Suprapubic skin (tissue), 4 donors: ENCODE measurements around the gene GNB1L. TPM values are rescaled to one million over a fixed set of nuclear protein-coding genes. Genes with fewer than 3 reads are reported as not detected.

ENCODE experiments used
- DNase-seq, 2 donors: peaks; one replicate each; pipeline ENCODE4 v3.0.0-alpha.2; 2019; ENCODE audit warnings: low spot score in 2 of 2
- H3K27ac ChIP-seq: fragments of 200-600 bp; sonication (generic); one replicate; pipeline ENCODE4 v1.5.1; 2019
- H3K27me3 ChIP-seq: fragments of 200-600 bp; sonication (generic); one replicate; pipeline ENCODE4 v1.5.1; 2019
- H3K36me3 ChIP-seq: fragments of 200-600 bp; sonication (generic); one replicate; pipeline ENCODE4 v1.5.1; 2019
- H3K4me1 ChIP-seq: fragments of 200-600 bp; sonication (generic); one replicate; pipeline ENCODE4 v1.5.1; 2019
- H3K4me3 ChIP-seq: fragments of 200-600 bp; sonication (generic); one replicate; pipeline ENCODE4 v1.5.1; 2019; ENCODE audit warnings: mild to moderate bottlenecking
- H3K9me3 ChIP-seq: fragments of 200-600 bp; sonication (generic); one replicate; pipeline ENCODE4 v1.5.1; 2019
- EP300 ChIP-seq: sonication (generic); formaldehyde crosslinking; IDR thresholded peaks from one replicate; pipeline ENCODE4 v1.6.1; 2017; ENCODE audit warnings: antibody characterized with exemption
- POLR2A ChIP-seq, 2 donors: fragments of 450-650 bp; IDR thresholded peaks; one replicate each; pipeline ENCODE4 v1.6.1; 2017; ENCODE audit warnings: antibody characterized with exemption in 2 of 2, mild to moderate bottlenecking in 2 of 2, moderate library complexity in 2 of 2
- POLR2AphosphoS5 ChIP-seq, 3 donors: sonication (generic); formaldehyde crosslinking; IDR thresholded peaks; one replicate each; pipeline ENCODE4 v1.6.1; 2017; ENCODE audit warnings: antibody characterized with exemption in 3 of 3
- WGBS: methylation state at CpG from one replicate; pipeline ENCODE4 v1.1.5; 2018; 5-methylcytosine and 5-hydroxymethylcytosine counted together
- total RNA-seq, 4 donors: library from RNA; depleted of rRNA; stranded (reverse); fragments of >200 nt; gene quantifications; one replicate each; pipeline ENCODE4 v1.1.0, GENCODE V29; 2016
- TF ChIP-seq, protein P1 (sequence below), 2 donors: fragments of 200-600 bp in 1 of 2; fragments of 450-650 bp in 1 of 2; sonication (generic) in 1 of 2; IDR thresholded peaks; one replicate each; pipeline ENCODE4 v1.5.1; 2016 to 2019; ENCODE audit warnings: antibody characterized with exemption in 2 of 2, mild to moderate bottlenecking in 1 of 2, moderate library complexity in 1 of 2

GNB1L gene
- total RNA-seq, 4 donors from 2014 or later: 6.3 to 14.6 (median 10.9) TPM

DNA sequence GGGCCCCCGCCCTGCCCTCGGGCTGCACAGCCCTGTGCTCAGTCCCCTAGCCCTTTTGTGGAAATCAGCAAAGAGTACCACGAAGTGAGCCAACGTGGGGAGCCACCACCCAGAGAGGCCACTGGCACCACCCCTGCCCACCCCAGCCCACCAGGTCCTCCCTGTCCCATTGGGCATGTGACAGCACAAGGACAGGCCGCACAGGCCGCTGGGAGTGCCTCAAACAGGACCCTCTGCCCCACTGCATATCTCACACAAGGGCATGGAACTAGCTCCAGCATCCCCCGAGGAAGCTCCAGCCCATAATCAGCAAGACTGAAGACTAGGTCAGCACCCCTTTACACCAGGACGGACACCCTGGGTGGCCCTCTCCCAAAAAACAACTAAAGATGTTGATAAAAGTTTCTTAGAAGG lies 29.7 kb downstream of the GNB1L start:
- DNase-seq: no peak
- H3K36me3 ChIP-seq: no peaks in the 10 kb centered on the region
- peaks cover 33% of the 10 kb centered on the region for H3K4me1 ChIP-seq
- no peaks in the 10 kb centered on the region for H3K27me3 ChIP-seq
- TF ChIP-seq POLR2A (IDR thresholded peaks at IDR 0.05): no peak
- TF ChIP-seq POLR2AphosphoS5 (IDR thresholded peaks at IDR 0.05): no peak
- TF ChIP-seq, protein P1, sequence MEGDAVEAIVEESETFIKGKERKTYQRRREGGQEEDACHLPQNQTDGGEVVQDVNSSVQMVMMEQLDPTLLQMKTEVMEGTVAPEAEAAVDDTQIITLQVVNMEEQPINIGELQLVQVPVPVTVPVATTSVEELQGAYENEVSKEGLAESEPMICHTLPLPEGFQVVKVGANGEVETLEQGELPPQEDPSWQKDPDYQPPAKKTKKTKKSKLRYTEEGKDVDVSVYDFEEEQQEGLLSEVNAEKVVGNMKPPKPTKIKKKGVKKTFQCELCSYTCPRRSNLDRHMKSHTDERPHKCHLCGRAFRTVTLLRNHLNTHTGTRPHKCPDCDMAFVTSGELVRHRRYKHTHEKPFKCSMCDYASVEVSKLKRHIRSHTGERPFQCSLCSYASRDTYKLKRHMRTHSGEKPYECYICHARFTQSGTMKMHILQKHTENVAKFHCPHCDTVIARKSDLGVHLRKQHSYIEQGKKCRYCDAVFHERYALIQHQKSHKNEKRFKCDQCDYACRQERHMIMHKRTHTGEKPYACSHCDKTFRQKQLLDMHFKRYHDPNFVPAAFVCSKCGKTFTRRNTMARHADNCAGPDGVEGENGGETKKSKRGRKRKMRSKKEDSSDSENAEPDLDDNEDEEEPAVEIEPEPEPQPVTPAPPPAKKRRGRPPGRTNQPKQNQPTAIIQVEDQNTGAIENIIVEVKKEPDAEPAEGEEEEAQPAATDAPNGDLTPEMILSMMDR (IDR thresholded peaks at IDR 0.05): no peak
- TF ChIP-seq EP300: no peak
- 72% methylated on average over 5 of the region's 8 CpGs for WGBS
- no peaks in the 10 kb centered on the region for H3K9me3 ChIP-seq
- no peak overlapping the region for H3K27ac ChIP-seq
- no peak overlapping the region for H3K4me3 ChIP-seq

DNA sequence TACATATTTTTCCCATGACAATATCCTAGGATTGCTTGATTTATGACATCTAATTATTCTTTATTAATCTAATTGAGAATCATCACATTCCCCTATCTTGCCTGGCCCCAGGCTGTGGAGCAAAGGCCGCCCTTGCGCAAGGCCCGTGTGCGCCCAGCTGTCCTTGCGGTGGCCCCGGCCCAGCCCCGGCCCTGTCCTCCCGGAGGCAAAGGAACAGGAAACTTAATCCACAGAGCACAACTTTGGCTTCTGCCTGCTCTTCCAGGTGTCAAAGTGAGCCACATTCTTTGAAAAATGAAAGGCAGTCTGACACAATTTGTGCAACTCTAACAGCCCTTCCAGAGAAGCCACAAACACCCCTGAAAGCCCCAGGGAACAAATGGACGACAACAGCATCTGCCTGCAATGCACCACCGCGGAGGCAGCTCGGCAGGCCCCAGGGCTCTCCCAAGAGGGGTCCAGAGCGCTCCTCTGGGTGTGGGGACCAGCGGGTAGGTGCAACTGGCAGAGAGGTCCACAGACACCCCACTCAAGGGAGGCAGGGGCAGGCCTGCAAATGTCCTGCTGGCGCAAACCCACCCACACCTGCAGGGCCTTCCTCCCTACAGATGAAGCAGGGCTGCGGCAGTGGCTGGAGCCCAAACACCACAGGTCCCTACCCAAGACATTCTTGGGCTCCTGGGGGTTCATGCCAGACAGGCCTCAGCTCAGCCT lies 30.3 kb downstream of the GNB1L start:
- peak overlapping the region; percentile 7 for H3K27ac ChIP-seq
- no peak overlapping the region for H3K4me3 ChIP-seq
- no peaks in the 10 kb centered on the region for H3K27me3 ChIP-seq
- no peaks in the 10 kb centered on the region for H3K36me3 ChIP-seq
- DNase-seq: peak; percentile 59 to 75
- peaks cover 33% of the 10 kb centered on the region for H3K4me1 ChIP-seq
- no peaks in the 10 kb centered on the region for H3K9me3 ChIP-seq
- 44% methylated on average over 13 of the region's 16 CpGs for WGBS
- TF ChIP-seq POLR2AphosphoS5 (IDR thresholded peaks at IDR 0.05) (no peak), EP300 (no peak), POLR2A (IDR thresholded peaks at IDR 0.05) (no peak)
- TF ChIP-seq, protein P1 (IDR thresholded peaks at IDR 0.05): no peak

DNA sequence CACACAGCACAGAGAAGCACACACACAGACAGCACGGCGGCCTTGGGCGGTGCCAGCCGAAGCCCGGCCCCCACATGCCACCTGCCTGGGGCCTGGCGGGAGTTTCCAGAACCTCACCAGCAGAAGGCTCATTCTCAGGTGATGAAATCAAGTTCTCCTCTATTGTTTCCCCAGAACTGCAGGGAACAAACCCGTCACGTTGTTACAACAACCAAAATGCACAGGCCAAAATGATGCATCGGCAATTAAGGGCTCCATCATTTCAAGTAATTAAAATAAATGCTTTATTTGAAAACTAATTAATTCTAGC lies 30.8 kb downstream of the GNB1L start:
- no peak overlapping the region for H3K4me3 ChIP-seq
- peak; percentile 59 to 62 for DNase-seq
- 55% methylated on average over 8 of the region's 9 CpGs for WGBS
- H3K4me1 ChIP-seq: peaks cover 33% of the 10 kb centered on the region
- TF ChIP-seq, protein P1 (IDR thresholded peaks at IDR 0.05): no peak
- TF ChIP-seq POLR2A (IDR thresholded peaks at IDR 0.05) (no peak), POLR2AphosphoS5 (IDR thresholded peaks at IDR 0.05) (no peak), EP300 (no peak)
- no peak overlapping the region for H3K27ac ChIP-seq
- no peaks in the 10 kb centered on the region for H3K27me3 ChIP-seq
- no peaks in the 10 kb centered on the region for H3K9me3 ChIP-seq
- H3K36me3 ChIP-seq: no peaks in the 10 kb centered on the region

DNA sequence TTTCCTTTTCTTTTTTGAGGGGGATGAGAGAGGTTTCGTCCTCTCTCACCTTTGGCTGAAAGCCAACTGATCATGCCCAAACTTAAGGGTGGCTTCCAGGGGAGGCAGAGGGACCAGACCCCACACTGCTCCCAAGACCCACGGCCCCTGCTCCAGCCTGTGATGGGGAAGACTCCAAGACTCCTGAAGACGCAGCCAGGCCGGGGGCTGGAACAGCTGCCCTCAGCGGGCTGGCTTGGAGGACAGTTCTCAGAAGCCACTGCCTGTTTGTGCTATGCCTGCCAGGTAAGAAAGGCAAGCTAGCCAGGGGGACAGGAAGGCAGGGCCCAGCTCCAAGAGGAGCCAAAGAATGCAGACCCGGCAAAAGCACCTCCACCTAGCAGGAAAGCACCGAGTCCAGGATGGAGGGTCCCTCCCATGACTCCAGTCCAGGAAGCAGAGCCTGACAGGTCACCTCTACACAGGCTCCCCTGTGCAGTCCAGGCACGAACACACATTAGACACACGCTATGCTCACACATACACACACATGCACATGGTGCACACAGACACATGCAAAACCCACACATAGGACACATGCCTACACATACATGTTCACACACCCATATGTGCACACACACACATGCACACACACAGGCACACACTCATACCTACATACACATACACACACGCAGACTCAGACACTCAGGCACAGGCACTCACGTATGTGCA lies 31.3 kb downstream of the GNB1L start:
- peak in 1 of 2 donors; percentile 55 for DNase-seq
- Histone ChIP-seq H3K27me3 (no peaks in the 10 kb centered on the region), H3K4me3 (no peak overlapping the region), H3K4me1 (peaks cover 33% of the 10 kb centered on the region), H3K36me3 (no peaks in the 10 kb centered on the region), H3K9me3 (no peaks in the 10 kb centered on the region), H3K27ac (no peak overlapping the region)
- TF ChIP-seq POLR2AphosphoS5 (IDR thresholded peaks at IDR 0.05) (no peak), POLR2A (IDR thresholded peaks at IDR 0.05) (no peak), EP300 (no peak)
- TF ChIP-seq, protein P1 (IDR thresholded peaks at IDR 0.05): no peak
- 73% methylated on average over 8 of the region's 11 CpGs for WGBS
